ENCODE measurements around the gene ZNF816. TPM values are rescaled to one million over a fixed set of nuclear protein-coding genes. Genes with fewer than 3 reads are reported as not detected.
"Not testable (repeated sequence)": the region's sequence is repeated elsewhere in the genome, so short reads cannot be mapped to it uniquely, and the experiment has no call there.

ZNF816 gene
- 11.6 and 13.0 TPM in 2 replicates for total RNA-seq

GRCh38 chr19:52962394-52963246 lies at the start of gene ZNF816:
Gene ZNF816 (minus strand): TSS chr19:52962881. CDS start chr19:52956089, 6,792 bp downstream.
- intact Hi-C loops (cut with micrococcal nuclease) = loop anchor here (1.0 to 10.0 kb wide), 9 partner anchors 20 to 328 kb away; partner anchors contain the start of genes ZNF160, ZNF320, ZNF600 and ZNF83

- intact Hi-C loops (cut with micrococcal nuclease) = no loop called here
Observed at GRCh38 chr19:53012006-53012405, 49.3 kb upstream of the ZNF816 start.

- intact Hi-C loops (cut with micrococcal nuclease) = no loop called here
Observed at GRCh38 chr19:53010494-53010893, 47.8 kb upstream of the ZNF816 start.

GRCh38 chr19:53008061-53008778 lies 45.5 kb upstream of the ZNF816 start:
- intact Hi-C loops (cut with micrococcal nuclease) = no loop called here

GRCh38 chr19:53007606-53008005 lies 44.9 kb upstream of the ZNF816 start:
- intact Hi-C loops (cut with micrococcal nuclease) = no loop called here

- intact Hi-C loops (cut with micrococcal nuclease) = no loop called here
Observed at GRCh38 chr19:53007200-53007599, 44.5 kb upstream of the ZNF816 start.

GRCh38 chr19:53004242-53004641 lies 41.6 kb upstream of the ZNF816 start:
- intact Hi-C loops (cut with micrococcal nuclease) = no loop called here

- intact Hi-C loops (cut with micrococcal nuclease) = no loop called here
Observed at GRCh38 chr19:53002479-53002878, 39.8 kb upstream of the ZNF816 start.

GRCh38 chr19:52997975-52998374 lies 35.3 kb upstream of the ZNF816 start:
- intact Hi-C loops (cut with micrococcal nuclease) = loop anchor here (10.0 kb wide), 1 partner anchor 747 kb away; no protein-coding TSS in a partner anchor

- intact Hi-C loops (cut with micrococcal nuclease) = loop anchor here (10.0 kb wide), 1 partner anchor 749 kb away; no protein-coding TSS in a partner anchor
Observed at GRCh38 chr19:52995711-52996110, 33.0 kb upstream of the ZNF816 start.

- intact Hi-C loops (cut with micrococcal nuclease) = loop anchor here (1.0 to 10.0 kb wide), 5 partner anchors 30 to 751 kb away; partner anchors contain the start of genes ZNF160, ZNF525 and ZNF888
Observed at GRCh38 chr19:52993342-52994178, 30.9 kb upstream of the ZNF816 start.

- intact Hi-C loops (cut with micrococcal nuclease) = loop anchor here (1.0 to 10.0 kb wide), 5 partner anchors 29 to 752 kb away; partner anchors contain the start of genes ZNF160, ZNF525 and ZNF888
Observed at GRCh38 chr19:52992109-52993004, 29.7 kb upstream of the ZNF816 start.

- intact Hi-C loops (cut with micrococcal nuclease) = loop anchor here (5.0 to 10.0 kb wide), 3 partner anchors 111 to 753 kb away; partner anchors contain the start of genes ZNF160 and ZNF525
Observed at GRCh38 chr19:52991484-52991883, 28.8 kb upstream of the ZNF816 start.

GRCh38 chr19:52990759-52991418 lies 28.2 kb upstream of the ZNF816 start:
- intact Hi-C loops (cut with micrococcal nuclease) = loop anchor here (5.0 to 10.0 kb wide), 3 partner anchors 111 to 754 kb away; partner anchors contain the start of genes ZNF160 and ZNF525

- intact Hi-C loops (cut with micrococcal nuclease) = no loop called here
Observed at GRCh38 chr19:52988506-52988905, 25.8 kb upstream of the ZNF816 start.

GRCh38 chr19:52987221-52987620 lies 24.5 kb upstream of the ZNF816 start:
- intact Hi-C loops (cut with micrococcal nuclease) = no loop called here

GRCh38 chr19:52983167-52983566 lies 20.5 kb upstream of the ZNF816 start:
- intact Hi-C loops (cut with micrococcal nuclease) = not testable (repeated sequence)

- intact Hi-C loops (cut with micrococcal nuclease) = no loop called here
Observed at GRCh38 chr19:52981329-52981728, 18.6 kb upstream of the ZNF816 start.

GRCh38 chr19:52967772-52968171 lies 5.1 kb upstream of the ZNF816 start:
- intact Hi-C loops (cut with micrococcal nuclease) = loop anchor here (10.0 kb wide), 1 partner anchor 333 kb away; the partner anchor contains the start of gene ZNF83
